Type B pancreatic cell (in vitro differentiated cells): ENCODE measurements around the gene PAN2. TPM values are rescaled to one million over a fixed set of nuclear protein-coding genes. Genes with fewer than 3 reads are reported as not detected.

Source experiments
- DNase-seq: peaks from one replicate; pipeline ENCODE4 v3.0.0; 2021; ENCODE audit warnings: mixed read lengths; ENCODE audit not compliant: unreplicated experiment; ENCODE audit errors: extremely low spot score
- H3K27ac Mint-ChIP-seq: 2 replicates; pipeline ENCODE4 v1.8.0; 2021; ENCODE audit warnings: mild to moderate bottlenecking, mixed read lengths
- H3K27me3 Mint-ChIP-seq: 2 replicates; pipeline ENCODE4 v1.8.0; 2021; ENCODE audit warnings: mixed read lengths
- H3K36me3 Mint-ChIP-seq: 2 replicates; pipeline ENCODE4 v1.8.0; 2021; ENCODE audit warnings: mixed read lengths
- H3K4me1 Mint-ChIP-seq: one replicate; pipeline ENCODE4 v1.8.0; 2021; ENCODE audit warnings: mixed read lengths; ENCODE audit not compliant: unreplicated experiment
- H3K4me3 Mint-ChIP-seq: 2 replicates; pipeline ENCODE4 v1.8.0; 2021; ENCODE audit warnings: mild to moderate bottlenecking, mixed read lengths
- H3K9me3 Mint-ChIP-seq: 2 replicates; pipeline ENCODE4 v1.8.0; 2021; ENCODE audit warnings: mixed read lengths
- CTCF ChIP-seq: fragments of 200-600 bp; sonication (generic); conservative IDR thresholded peaks from 2 replicates; pipeline ENCODE4 v1.5.0; 2021; ENCODE audit warnings: antibody characterized with exemption, mild to moderate bottlenecking
- long read RNA-seq: library from polyadenylated mRNA; unstranded; transcript quantifications from one replicate; pipeline ENCODE4 v2.0.0, GENCODE V29; 2020
- total RNA-seq: library from RNA; stranded (reverse); gene quantifications from 2 replicates; pipeline ENCODE4 v1.2.1, GENCODE V29; 2021; ENCODE audit warnings: low replicate concordance

Gene PAN2
- total RNA-seq, result 58.3 and 77.5 TPM in 2 replicates
- long read RNA-seq, partial matches to known transcripts, result 5 of 10 reads
- long read RNA-seq, other reads (novel, unspliced or antisense), result 5 of 10 reads

DNA sequence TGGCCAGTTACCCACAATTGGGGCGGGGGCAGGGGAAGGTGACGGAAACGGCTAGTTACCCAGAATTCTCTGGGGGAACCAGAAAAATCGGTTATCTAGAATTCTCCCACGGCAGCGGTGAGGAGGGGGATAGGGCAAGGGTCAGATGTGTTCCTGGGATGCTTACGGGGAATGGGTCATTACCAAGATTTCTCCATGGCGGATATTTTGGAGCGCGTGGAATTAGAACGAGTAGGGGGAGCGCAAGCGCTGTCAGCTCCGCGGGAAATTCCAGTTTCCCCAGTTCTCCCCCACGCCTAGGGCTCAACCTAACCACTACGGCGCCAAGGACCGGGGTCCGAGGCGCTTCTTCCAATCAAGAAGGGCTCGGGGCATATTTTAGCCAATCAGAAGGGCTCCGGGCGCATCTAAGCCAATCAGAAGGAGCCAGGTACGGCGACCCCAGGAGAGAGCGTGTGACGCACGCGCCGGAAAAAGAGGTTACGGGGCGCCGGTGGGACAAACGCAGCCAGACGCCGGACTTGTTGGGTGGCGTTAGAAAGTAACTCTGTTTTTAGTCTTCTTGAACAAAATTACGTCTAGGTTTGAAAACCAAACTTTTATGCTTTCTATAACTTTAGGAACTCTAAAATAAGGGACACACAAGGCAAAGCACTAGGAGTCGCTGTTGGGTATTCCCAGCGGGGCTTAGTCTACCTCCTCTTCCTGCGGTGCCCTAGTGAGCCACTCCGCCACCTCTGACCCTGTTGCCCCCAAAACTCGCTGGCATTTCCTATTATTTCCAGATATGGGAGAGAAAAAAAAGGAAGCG, at the start of gene PAN2:
Gene PAN2 (minus strand): TSS at position 322 of the 811 bp plus-strand sequence. CDS start 906 bp downstream, outside the sequence.
- H3K27ac Mint-ChIP-seq, result peak within 1 kb of the TSS; percentile 98
- no peaks in the 10 kb centered on the region for H3K9me3 Mint-ChIP-seq
- peaks cover 4% of the 10 kb centered on the region for H3K36me3 Mint-ChIP-seq
- no peaks in the 10 kb centered on the region for H3K27me3 Mint-ChIP-seq
- H3K4me3 Mint-ChIP-seq, result peak within 1 kb of the TSS; percentile 97
- peak; percentile 78 for TF ChIP-seq CTCF
- peaks cover 21% of the 10 kb centered on the region for H3K4me1 Mint-ChIP-seq
- DNase-seq, result peak; percentile 89

DNA sequence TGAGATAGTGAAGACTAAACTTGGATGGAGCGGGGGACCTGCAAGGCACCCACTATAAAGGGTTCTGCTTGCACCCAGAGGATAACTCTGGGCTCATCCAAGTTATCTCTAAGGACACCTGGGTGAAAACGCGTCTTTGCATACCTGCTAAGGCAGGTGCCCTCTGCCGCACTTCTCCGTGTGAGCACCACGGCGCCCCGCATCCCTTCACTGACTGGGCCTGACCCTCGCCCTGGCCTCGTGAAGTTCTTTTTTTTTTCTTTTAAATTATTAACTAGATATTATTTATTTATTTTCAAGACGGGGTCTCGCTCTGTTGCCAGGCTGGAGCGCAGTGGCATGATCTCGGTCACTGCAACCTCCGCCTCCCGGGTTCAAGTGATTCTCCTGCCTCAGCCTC, 48.8 kb upstream of the PAN2 start:
- Mint-ChIP-seq H3K27ac (no peak overlapping the region), H3K4me3 (no peak overlapping the region), H3K36me3 (no peaks in the 10 kb centered on the region), H3K4me1 (peaks cover 16% of the 10 kb centered on the region), H3K27me3 (no peaks in the 10 kb centered on the region), H3K9me3 (no peaks in the 10 kb centered on the region)
- DNase-seq, result no peak
- TF ChIP-seq CTCF, result no peak

DNA sequence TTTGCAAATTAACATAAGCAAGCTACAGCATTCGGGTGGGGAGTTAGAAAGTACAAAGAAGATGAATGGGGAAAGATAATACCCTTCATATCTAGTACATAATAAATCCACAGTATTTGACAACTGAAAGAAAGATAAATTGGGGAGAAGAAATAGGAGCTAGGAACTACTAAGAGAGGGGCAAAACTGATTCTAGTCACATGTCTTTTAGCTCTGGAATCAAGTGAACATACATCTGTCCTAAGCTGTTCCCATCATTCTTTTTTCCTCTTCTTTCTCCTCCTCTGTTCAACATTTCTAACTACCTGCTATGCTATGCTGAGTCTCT, 44.2 kb upstream of the PAN2 start:
- DNase-seq, result no peak
- no peak overlapping the region for H3K4me3 Mint-ChIP-seq
- H3K9me3 Mint-ChIP-seq, result peaks cover 4% of the 10 kb centered on the region
- no peaks in the 10 kb centered on the region for H3K36me3 Mint-ChIP-seq
- H3K27me3 Mint-ChIP-seq, result no peaks in the 10 kb centered on the region
- no peak overlapping the region for H3K27ac Mint-ChIP-seq
- H3K4me1 Mint-ChIP-seq, result peaks cover 5% of the 10 kb centered on the region
- TF ChIP-seq CTCF, result no peak

DNA sequence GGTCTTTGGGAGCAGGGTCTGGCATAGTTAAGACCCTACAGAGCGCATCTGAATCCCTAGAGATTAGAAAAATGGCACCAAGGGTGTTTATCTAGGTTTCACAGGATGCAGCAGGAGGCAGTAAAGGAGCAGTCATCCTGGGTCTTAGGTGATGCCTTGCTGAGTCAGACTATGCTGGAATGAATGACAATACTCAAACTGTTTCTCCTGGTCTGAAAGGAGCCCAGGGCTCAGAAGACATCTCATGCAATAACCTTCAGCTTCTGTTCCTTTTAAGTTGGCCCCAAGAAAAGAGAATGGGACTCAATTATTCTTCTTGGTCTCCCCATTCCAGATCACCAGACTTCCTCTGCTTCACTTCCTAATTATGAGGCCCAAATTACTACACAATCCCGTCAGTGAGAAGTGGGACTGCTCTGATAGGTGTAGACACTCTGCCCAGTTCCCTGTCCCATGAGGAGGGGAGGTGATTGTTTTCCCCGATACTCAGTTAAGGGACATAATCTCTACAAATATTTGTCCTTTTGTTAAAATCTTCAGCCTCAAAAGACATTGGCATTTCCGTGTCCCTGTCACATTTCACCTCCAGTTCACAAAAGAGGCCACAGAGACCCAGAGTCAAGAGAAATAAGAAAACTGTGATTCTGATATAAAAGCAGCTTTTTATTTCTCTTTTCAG, 43.6 kb upstream of the PAN2 start:
- Mint-ChIP-seq H3K27me3 (no peaks in the 10 kb centered on the region), H3K4me3 (no peak overlapping the region), H3K4me1 (peaks cover 5% of the 10 kb centered on the region), H3K36me3 (no peaks in the 10 kb centered on the region), H3K27ac (no peak overlapping the region), H3K9me3 (peaks cover 4% of the 10 kb centered on the region)
- DNase-seq, result no peak
- no peak for TF ChIP-seq CTCF

DNA sequence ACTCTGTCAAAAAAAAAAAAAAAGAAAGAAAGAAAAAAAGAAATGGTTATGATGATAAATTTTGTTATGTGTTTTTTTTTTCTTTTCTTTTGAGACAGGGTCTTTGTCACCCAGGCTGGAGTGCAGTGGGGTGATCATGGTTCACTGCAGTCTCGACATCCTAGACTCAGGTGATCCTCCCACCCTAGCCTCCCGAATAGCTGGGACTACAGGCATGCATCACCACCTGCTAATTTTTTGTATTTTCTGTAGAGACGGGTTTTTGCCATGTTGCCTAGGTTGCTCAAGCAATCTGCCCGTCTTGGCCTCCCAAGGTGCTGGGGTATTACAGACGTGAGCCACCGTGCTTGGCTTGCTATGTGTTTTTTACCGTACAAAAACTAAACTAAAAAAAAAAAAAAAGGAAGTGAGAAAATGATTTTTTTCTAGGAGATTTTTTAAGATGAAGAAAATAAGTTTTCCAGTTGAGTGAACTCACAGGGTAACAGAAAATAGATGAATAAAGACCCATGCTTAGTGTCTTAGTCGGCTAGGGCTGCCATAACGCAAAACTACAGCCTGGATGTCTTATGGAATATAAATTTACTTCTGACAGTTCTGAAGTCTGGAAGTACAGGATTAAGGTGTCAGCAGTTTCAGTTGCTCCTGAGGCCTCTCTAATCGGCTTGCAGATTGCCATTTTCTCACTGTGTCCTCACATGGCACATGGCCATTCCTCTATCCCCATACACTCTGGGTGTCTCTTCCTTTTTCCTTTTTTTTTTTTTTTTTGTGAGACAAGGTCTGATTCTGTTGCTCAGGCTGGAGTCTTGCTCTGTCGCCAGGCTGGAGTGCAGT, 42.0 kb upstream of the PAN2 start:
- peaks cover 4% of the 10 kb centered on the region for H3K9me3 Mint-ChIP-seq
- H3K27me3 Mint-ChIP-seq, result peaks cover 6% of the 10 kb centered on the region
- no peaks in the 10 kb centered on the region for H3K36me3 Mint-ChIP-seq
- no peak for TF ChIP-seq CTCF
- H3K4me1 Mint-ChIP-seq, result peaks cover 5% of the 10 kb centered on the region
- H3K27ac Mint-ChIP-seq, result no peak overlapping the region
- no peak overlapping the region for H3K4me3 Mint-ChIP-seq
- DNase-seq, result no peak
